ENCODE measurements around the gene RBM34. TPM values are rescaled to one million over a fixed set of nuclear protein-coding genes. Genes with fewer than 3 reads are reported as not detected.
"Not testable (repeated sequence)": the region's sequence is repeated elsewhere in the genome, so short reads cannot be mapped to it uniquely, and the experiment has no call there.

Gene RBM34
- total RNA-seq, 1 donor from 2014 or later: 94.2 TPM

GRCh38 chr1:235203428-235203827 lies 42.4 kb upstream of the RBM34 start:
- Mint-ChIP-seq H3K9me3 (ENCODE audit: unreplicated experiment) (no peaks in the 10 kb centered on the region), H3K27me3 (ENCODE audit: unreplicated experiment) (peaks cover 6% of the 10 kb centered on the region)

GRCh38 chr1:235202447-235202846 lies 41.4 kb upstream of the RBM34 start:
- H3K27me3 Mint-ChIP-seq (ENCODE audit: unreplicated experiment); H3K36me3 Mint-ChIP-seq (ENCODE audit: unreplicated experiment); H3K4me3 Mint-ChIP-seq (ENCODE audit: unreplicated experiment); DNase-seq; H3K9me3 Mint-ChIP-seq (ENCODE audit: unreplicated experiment); H3K4me1 Mint-ChIP-seq (ENCODE audit: low read depth, unreplicated experiment); H3K27ac Mint-ChIP-seq (ENCODE audit: unreplicated experiment): not testable (repeated sequence)

More at GRCh38 chr1:235203428-235203827, 42.4 kb upstream of the RBM34 start:
- no peaks in the 10 kb centered on the region for H3K36me3 Mint-ChIP-seq (ENCODE audit: unreplicated experiment)
- H3K27ac Mint-ChIP-seq (ENCODE audit: unreplicated experiment): no peak overlapping the region
- H3K4me1 Mint-ChIP-seq (ENCODE audit: low read depth, unreplicated experiment): peaks cover 3% of the 10 kb centered on the region
- no peak for TF ChIP-seq CTCF (IDR thresholded peaks at IDR 0.05; ENCODE audit: partially characterized antibody, unreplicated experiment)
- no peak overlapping the region for H3K4me3 Mint-ChIP-seq (ENCODE audit: unreplicated experiment)
- no peak for DNase-seq

- DNase-seq: no peak
- H3K4me3 Mint-ChIP-seq (ENCODE audit: unreplicated experiment): no peak overlapping the region
- peaks cover 3% of the 10 kb centered on the region for H3K4me1 Mint-ChIP-seq (ENCODE audit: low read depth, unreplicated experiment)
- H3K27me3 Mint-ChIP-seq (ENCODE audit: unreplicated experiment): peaks cover 6% of the 10 kb centered on the region
- no peak for TF ChIP-seq CTCF (IDR thresholded peaks at IDR 0.05; ENCODE audit: partially characterized antibody, unreplicated experiment)
- peak overlapping the region; percentile 57 for H3K27ac Mint-ChIP-seq (ENCODE audit: unreplicated experiment)
- H3K9me3 Mint-ChIP-seq (ENCODE audit: unreplicated experiment): no peaks in the 10 kb centered on the region
- no peaks in the 10 kb centered on the region for H3K36me3 Mint-ChIP-seq (ENCODE audit: unreplicated experiment)
These were observed 38.4 kb upstream of the RBM34 start for GRCh38 chr1:235199441-235199840.

GRCh38 chr1:235190431-235190830 lies 29.4 kb upstream of the RBM34 start:
- H3K4me3 Mint-ChIP-seq (ENCODE audit: unreplicated experiment): no peak overlapping the region
- H3K4me1 Mint-ChIP-seq (ENCODE audit: low read depth, unreplicated experiment): peaks cover 8% of the 10 kb centered on the region
- H3K9me3 Mint-ChIP-seq (ENCODE audit: unreplicated experiment): peaks cover 3% of the 10 kb centered on the region
- TF ChIP-seq CTCF (IDR thresholded peaks at IDR 0.05; ENCODE audit: partially characterized antibody, unreplicated experiment): no peak
- no peak overlapping the region for H3K27ac Mint-ChIP-seq (ENCODE audit: unreplicated experiment)
- no peaks in the 10 kb centered on the region for H3K36me3 Mint-ChIP-seq (ENCODE audit: unreplicated experiment)
- DNase-seq: no peak
- no peaks in the 10 kb centered on the region for H3K27me3 Mint-ChIP-seq (ENCODE audit: unreplicated experiment)

GRCh38 chr1:235187316-235187715 lies 26.3 kb upstream of the RBM34 start:
- Mint-ChIP-seq H3K4me1 (ENCODE audit: low read depth, unreplicated experiment) (peaks cover 12% of the 10 kb centered on the region), H3K27ac (ENCODE audit: unreplicated experiment) (no peak overlapping the region), H3K4me3 (ENCODE audit: unreplicated experiment) (no peak overlapping the region), H3K27me3 (ENCODE audit: unreplicated experiment) (no peaks in the 10 kb centered on the region), H3K36me3 (ENCODE audit: unreplicated experiment) (no peaks in the 10 kb centered on the region), H3K9me3 (ENCODE audit: unreplicated experiment) (peaks cover 6% of the 10 kb centered on the region)
- DNase-seq: no peak
- TF ChIP-seq CTCF (IDR thresholded peaks at IDR 0.05; ENCODE audit: partially characterized antibody, unreplicated experiment): no peak
